DMS53 treated with DMSO at 0.1 percent for 48 hours (cell line): ENCODE data around the gene NACC2.
A peak's percentile ranks its signal among the peaks of the same experiment; 100 is the strongest.

Experiments used
- DNase-seq: peaks from one replicate; lab custom pipeline; 2025; ENCODE audit not compliant: unreplicated experiment; lab: John Stamatoyannopoulos, UW

NACC2 gene

GRCh38 chr9:136131629-136132511, 36.8 kb upstream of the NACC2 start:
- DNase-seq, result no peak

DNA sequence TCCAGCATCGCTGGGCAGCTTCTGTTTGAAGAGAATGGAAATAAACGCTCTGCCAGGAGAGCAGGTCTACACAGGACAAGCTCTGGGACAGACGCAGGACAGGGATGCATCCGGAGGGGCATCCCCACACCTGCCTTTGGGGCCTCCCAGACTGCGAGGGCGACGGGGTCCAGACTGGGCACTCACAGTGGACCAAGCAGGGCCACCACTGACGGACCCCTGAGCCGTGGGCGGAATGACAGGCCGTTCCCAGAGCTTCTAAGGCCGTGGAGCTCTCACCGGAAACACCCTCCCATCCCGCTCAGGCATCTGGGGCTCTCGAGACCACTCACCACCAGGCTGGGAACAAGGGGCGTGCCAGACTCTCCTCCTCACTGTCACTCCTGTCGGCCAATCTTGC, 34.1 kb upstream of the NACC2 start:
- DNase-seq, result no peak

GRCh38 chr9:136128436-136128835, 33.3 kb upstream of the NACC2 start:
- DNase-seq, result no peak

DNA sequence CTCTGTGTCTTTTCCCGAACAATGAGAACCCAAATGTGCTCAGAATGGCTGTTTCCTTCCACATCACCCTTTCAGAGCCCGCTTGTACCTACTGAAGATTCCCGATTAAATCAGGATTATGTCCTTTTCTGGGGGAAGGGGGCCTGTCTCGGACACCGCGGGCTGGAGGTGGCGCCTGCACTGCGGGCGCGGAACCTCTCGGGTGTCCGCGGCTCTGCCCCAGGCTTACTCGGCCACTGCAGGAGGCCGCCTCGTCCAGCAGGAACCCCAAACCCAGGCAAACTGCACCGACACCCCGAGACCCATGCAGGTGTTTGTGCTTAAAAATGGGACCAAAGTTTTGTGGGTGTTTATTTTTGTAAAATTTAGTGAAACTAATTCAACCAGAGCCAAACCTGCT, 32.2 kb upstream of the NACC2 start:
- DNase-seq, result no peak

GRCh38 chr9:136124976-136125692, 30.0 kb upstream of the NACC2 start:
- no peak for DNase-seq

DNA sequence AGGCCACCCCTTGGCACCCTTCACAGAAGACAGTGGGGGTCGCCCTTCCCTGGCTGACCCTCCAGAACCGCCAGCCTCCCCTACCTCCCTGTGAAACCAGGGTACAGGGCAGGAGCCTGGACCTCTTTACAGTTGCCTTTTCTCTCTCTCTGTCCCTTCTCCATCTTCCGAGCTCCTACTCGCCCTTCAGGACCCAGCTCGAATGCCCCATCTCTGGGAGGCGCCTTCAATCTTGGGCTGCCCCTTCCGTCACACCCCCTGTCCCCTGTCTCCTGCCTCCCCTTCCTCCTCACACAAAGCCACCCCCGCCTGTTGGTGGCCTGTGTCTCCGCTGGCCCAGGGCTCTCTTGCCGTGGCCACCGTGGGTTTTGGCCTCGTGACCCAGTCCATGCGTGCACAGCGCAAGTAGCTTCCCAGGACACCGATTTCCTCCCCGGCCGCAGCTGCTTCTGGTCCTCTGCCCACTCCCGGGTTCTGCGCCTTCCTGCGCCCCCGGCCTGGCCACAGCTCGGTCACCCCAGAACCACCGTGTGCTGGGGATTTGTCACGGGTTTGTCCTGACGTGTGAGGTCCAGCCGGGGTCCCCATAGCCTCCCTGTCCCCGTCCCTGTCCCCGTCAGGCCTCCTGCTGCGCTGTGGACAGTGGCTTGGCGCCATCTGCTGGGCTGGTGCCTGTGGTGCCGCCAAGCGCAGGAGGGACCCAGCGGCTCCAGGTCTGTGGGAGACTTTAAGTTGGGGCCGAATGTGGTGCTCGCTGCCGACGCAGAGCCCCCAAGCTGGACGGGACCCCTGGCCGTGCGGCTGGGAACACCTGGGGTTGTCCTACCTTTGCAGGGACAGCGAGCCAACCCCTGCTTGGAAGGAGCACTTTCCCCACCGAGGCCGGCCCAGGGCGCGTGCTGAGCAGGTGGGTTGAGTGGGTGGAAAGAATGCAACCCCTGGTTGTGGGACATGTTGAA, 27.6 kb upstream of the NACC2 start:
- DNase-seq, result peak; percentile 28

DNA sequence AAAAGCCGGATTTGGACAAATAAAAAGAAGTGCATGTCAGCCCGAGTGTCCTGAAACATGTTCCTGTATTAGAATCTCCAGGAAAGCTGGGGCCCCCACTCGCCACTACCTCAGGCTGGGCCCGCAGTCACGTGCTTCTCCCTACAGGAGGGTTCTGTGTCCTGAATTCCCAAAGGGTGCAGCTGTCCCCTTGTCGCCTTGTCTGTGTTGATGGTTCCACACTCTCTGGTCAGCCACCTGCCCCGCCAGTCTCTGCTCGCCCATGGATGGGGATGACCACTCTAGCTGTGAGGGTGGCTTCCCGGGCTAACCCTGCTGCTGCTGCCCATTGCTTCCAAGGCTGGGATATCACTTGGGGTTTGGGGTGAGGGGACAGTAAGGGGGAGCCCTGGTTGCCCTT, 26.7 kb upstream of the NACC2 start:
- no peak for DNase-seq

- DNase-seq, result no peak
These were observed 25.4 kb upstream of the NACC2 start for GRCh38 chr9:136120438-136120844.

GRCh38 chr9:136119883-136120393, 24.8 kb upstream of the NACC2 start:
- no peak for DNase-seq

GRCh38 chr9:136119061-136119882, 24.2 kb upstream of the NACC2 start:
- DNase-seq, result no peak

- DNase-seq, result peak; percentile 94
These were observed 23.4 kb upstream of the NACC2 start, which contains the start of gene TMEM250 for GRCh38 chr9:136118320-136119060. Gene TMEM250 (minus strand): TSS chr9:136118875. CDS start chr9:136116900, 1,975 bp downstream.

DNA sequence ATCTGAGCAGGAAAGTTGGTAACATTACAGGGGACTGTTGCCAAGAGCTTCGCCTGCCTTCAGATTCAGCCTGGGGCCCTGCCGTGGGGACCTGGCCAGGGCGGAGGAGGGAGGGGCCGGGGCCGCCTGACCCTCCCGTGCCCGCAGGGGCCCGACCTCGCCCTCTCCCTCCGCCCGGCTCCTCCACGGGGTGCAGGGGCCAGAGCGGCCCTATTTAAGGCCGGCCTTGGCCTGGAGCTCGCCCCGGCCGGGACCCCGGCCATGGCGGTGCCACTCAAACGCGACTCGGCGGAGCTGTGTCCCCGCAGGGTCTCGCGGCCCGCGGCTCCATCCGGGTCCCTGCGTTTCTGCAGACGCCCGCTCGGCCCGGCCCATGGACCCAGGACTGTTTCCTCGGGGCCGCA, 22.8 kb upstream of the NACC2 start:
- DNase-seq, result no peak

DNA sequence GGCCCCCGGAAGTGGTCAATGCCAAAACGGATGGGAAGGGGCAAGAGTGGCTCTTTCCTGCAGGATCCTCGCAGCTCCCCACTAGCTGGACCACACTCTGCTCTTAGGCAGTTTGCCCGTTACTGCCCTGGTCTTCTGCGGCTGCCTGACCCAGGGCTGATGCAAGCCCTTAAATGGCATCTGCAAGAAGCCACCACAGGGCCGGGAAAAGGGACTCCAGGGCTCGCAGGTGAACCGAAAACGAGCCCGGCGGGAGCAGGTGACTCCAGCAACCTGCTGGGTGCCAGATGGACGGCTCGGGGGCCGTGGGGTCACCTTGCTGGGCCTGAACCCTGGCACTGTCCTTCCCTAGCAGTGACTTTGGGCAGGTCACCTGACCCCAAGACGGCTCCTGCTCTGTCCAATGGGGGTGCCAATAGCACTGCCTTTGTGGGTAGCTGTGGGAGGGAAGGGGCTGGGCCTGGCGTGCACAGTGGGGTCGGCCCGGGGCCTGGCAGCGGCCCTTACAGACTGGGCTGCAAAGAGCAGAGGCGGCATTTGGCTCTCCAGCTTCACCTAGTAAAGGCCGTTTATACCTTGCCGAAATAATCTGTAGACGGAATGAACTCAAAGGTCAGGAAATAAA, 22.3 kb upstream of the NACC2 start:
- DNase-seq, result no peak

- no peak for DNase-seq
These were observed 21.4 kb upstream of the NACC2 start for GRCh38 chr9:136116360-136117098.

GRCh38 chr9:136115641-136116359, 20.7 kb upstream of the NACC2 start:
- no peak for DNase-seq

GRCh38 chr9:136115206-136115605, 20.1 kb upstream of the NACC2 start:
- no peak for DNase-seq

- DNase-seq, result no peak
These were observed 19.5 kb upstream of the NACC2 start for GRCh38 chr9:136114610-136115009.

- DNase-seq, result no peak
These were observed 17.5 kb upstream of the NACC2 start for GRCh38 chr9:136112541-136112940.
